ENCODE data around the gene VRK1. TPM values are rescaled to one million over a fixed set of nuclear protein-coding genes. Genes with fewer than 3 reads are reported as not detected.
A peak's percentile ranks its signal among the peaks of the same experiment; 100 is the strongest.

Gene VRK1
- total and polyA plus RNA-seq, 5 donors from 2014 or later = 30.1 to 53.1 (median 42.1) TPM

DNA sequence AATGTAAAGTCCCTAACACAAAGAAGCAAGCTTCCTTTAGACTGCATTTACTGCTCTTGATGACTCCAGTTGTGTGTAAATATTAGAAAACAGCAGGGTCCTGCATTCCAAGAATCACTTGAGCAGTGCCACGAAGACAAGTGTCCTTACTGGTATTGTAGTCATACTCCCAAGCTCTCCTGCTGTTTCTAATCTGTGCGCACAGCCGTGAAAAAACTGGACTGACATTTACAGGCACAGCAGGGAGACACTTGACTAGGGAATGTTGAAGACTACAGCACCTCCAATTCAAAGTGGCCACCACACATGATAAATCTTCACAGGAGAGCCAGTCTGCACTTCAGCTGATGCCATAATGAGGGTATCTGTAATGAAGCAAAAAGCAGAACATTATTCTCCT is 91.4 kb downstream of the VRK1 start:
- Mint-ChIP-seq H3K27me3 (no peaks in the 10 kb centered on the region), H3K9me3 (peaks cover 0 to 3% (median 0%) of the 10 kb centered on the region in 7 donors), H3K4me1 (peaks cover 0 to 11% (median 5%) of the 10 kb centered on the region in 4 donors), H3K36me3 (peaks cover 13% of the 10 kb centered on the region), H3K27ac (peak overlapping the region in 1 of 3 donors; percentile 32), H3K4me3 (no peak overlapping the region)
- ATAC-seq (ENCODE audit: low read depth in 2 of 2) = no peak
- DNase-seq = no peak
- H3K27ac ChIP-seq (ENCODE audit: insufficient read depth, low read length, poor library complexity, severe bottlenecking) = no peak overlapping the region
- no peaks in the 10 kb centered on the region for H3K27me3 ChIP-seq (ENCODE audit: control insufficient read depth, insufficient read depth, low read length)
- no peak overlapping the region for H3K4me3 ChIP-seq (ENCODE audit: low read depth, low read length)
- H3K36me3 ChIP-seq (ENCODE audit: control insufficient read depth, insufficient read depth, low read length) = no peaks in the 10 kb centered on the region
- no peaks in the 10 kb centered on the region for H3K4me1 ChIP-seq (ENCODE audit: control insufficient read depth, insufficient read depth, low read length, poor library complexity, severe bottlenecking)
- H3K9me3 ChIP-seq (ENCODE audit: control insufficient read depth in 2 of 2, low read length in 2 of 2) = no peaks in the 10 kb centered on the region

DNA sequence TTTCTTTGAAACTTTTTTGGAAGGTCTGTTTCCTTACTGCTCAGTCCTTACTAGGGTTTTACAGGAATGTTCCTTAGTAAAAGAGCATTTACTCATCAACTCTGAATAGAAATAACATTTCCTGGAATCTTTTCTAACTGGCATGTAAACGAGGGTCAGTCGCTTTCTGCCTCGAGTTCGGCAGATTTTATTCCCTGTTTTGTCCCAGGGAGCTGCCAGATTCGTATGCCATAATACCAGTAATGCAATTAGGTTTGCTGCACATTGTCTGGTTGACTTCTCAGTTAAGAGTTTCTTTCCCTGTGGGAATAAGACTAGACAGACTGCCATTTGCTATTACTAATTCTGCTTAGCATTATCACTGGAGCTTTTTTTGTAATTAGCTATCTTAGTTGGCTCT is 91.9 kb downstream of the VRK1 start:
- Mint-ChIP-seq H3K9me3 (peaks cover 0 to 2% (median 0%) of the 10 kb centered on the region in 7 donors), H3K27me3 (no peaks in the 10 kb centered on the region)

DNA sequence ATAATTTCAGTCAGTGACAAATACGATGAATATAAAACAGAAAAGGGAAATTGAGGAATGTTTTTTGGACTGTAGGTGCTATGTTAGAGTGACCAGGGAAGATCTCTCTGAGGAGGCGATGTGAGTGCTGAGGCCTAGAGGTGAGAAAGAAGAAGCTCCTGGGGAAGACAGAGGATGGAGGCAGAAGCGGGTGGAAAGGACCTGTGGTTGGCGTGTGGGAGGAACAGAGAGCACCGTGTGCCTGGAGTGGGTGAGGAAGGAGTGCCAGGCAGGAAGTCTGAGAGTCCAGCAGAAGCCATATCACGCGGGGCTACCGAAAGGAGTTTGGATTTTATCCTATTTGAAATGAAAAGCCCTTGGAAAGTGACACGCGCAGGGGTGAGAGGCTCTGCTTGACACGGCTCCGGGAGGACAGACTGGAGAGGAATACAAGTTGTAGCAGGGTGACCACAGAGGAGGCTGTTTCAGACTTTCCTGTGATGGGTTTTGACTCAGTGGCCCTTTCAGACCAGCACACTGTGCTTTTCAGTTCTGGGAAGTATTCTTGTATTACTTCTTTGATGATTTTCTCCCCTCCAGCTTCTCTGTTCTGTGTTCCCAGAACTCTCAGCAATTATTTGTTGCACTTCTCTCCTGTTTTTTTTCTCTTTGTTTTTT is 96.9 kb downstream of the VRK1 start:
- peaks cover 2 to 15% (median 5%) of the 10 kb centered on the region in 4 donors for H3K4me1 Mint-ChIP-seq

More for the DNA sequence above, 91.9 kb downstream of the VRK1 start:
- no peak overlapping the region for H3K4me3 Mint-ChIP-seq
- H3K4me3 ChIP-seq (ENCODE audit: low read depth, low read length) = no peak overlapping the region
- DNase-seq = no peak
- H3K27ac Mint-ChIP-seq = peak overlapping the region in 1 of 3 donors; percentile 32
- H3K27me3 ChIP-seq (ENCODE audit: control insufficient read depth, insufficient read depth, low read length) = no peaks in the 10 kb centered on the region
- ATAC-seq (ENCODE audit: low read depth in 2 of 2) = no peak
- peaks cover 2 to 15% (median 6%) of the 10 kb centered on the region in 4 donors for H3K4me1 Mint-ChIP-seq
- H3K9me3 ChIP-seq (ENCODE audit: control insufficient read depth in 2 of 2, low read length in 2 of 2) = no peaks in the 10 kb centered on the region
- no peaks in the 10 kb centered on the region for H3K36me3 ChIP-seq (ENCODE audit: control insufficient read depth, insufficient read depth, low read length)
- no peak overlapping the region for H3K27ac ChIP-seq (ENCODE audit: insufficient read depth, low read length, poor library complexity, severe bottlenecking)
- no peaks in the 10 kb centered on the region for H3K4me1 ChIP-seq (ENCODE audit: control insufficient read depth, insufficient read depth, low read length, poor library complexity, severe bottlenecking)
- H3K36me3 Mint-ChIP-seq = peaks cover 17% of the 10 kb centered on the region

DNA sequence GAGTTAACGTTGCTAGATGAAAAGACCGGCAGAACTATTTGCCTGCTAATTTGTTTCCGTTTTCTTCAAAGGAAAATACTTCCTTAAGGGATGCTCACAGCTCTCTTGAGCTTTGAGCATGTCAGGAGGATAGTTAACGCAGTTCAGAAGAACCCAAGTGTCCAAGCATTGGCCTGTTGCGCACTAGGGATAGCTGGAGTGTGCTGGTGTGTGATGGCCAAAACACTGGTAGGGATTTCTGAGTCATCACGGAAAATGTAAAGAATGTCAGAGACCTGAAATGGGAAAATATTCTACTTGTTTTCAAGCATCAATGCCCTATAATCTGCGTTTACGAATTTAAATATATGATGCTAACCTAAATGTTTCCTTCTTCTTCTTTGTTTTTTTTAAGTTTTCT is 97.8 kb downstream of the VRK1 start:
- no peak overlapping the region for H3K4me3 Mint-ChIP-seq
- no peak overlapping the region for H3K4me3 ChIP-seq (ENCODE audit: low read depth, low read length)
- H3K27ac Mint-ChIP-seq = no peak overlapping the region
- no peak for DNase-seq
- no peaks in the 10 kb centered on the region for H3K27me3 ChIP-seq (ENCODE audit: control insufficient read depth, insufficient read depth, low read length)
- H3K36me3 ChIP-seq (ENCODE audit: control insufficient read depth, insufficient read depth, low read length) = no peaks in the 10 kb centered on the region
- H3K4me1 Mint-ChIP-seq = peaks cover 2 to 15% (median 3%) of the 10 kb centered on the region in 4 donors
- no peaks in the 10 kb centered on the region for H3K9me3 ChIP-seq (ENCODE audit: control insufficient read depth in 2 of 2, low read length in 2 of 2)
- no peak overlapping the region for H3K27ac ChIP-seq (ENCODE audit: insufficient read depth, low read length, poor library complexity, severe bottlenecking)
- H3K36me3 Mint-ChIP-seq = peaks cover 33% of the 10 kb centered on the region
- H3K9me3 Mint-ChIP-seq = no peaks in the 10 kb centered on the region
- no peaks in the 10 kb centered on the region for H3K4me1 ChIP-seq (ENCODE audit: control insufficient read depth, insufficient read depth, low read length, poor library complexity, severe bottlenecking)
- no peaks in the 10 kb centered on the region for H3K27me3 Mint-ChIP-seq
- no peak for ATAC-seq (ENCODE audit: low read depth in 2 of 2)

More for the DNA sequence above, 96.9 kb downstream of the VRK1 start:
- H3K27ac Mint-ChIP-seq = peak overlapping the region in 1 of 3 donors; percentile 16
- H3K4me3 Mint-ChIP-seq = no peak overlapping the region
- Histone ChIP-seq H3K36me3 (ENCODE audit: control insufficient read depth, insufficient read depth, low read length) (no peaks in the 10 kb centered on the region), H3K27me3 (ENCODE audit: control insufficient read depth, insufficient read depth, low read length) (no peaks in the 10 kb centered on the region), H3K27ac (ENCODE audit: insufficient read depth, low read length, poor library complexity, severe bottlenecking) (no peak overlapping the region), H3K9me3 (ENCODE audit: control insufficient read depth in 2 of 2, low read length in 2 of 2) (no peaks in the 10 kb centered on the region), H3K4me3 (ENCODE audit: low read depth, low read length) (no peak overlapping the region), H3K4me1 (ENCODE audit: control insufficient read depth, insufficient read depth, low read length, poor library complexity, severe bottlenecking) (no peaks in the 10 kb centered on the region)
- H3K9me3 Mint-ChIP-seq = no peaks in the 10 kb centered on the region
- H3K27me3 Mint-ChIP-seq = no peaks in the 10 kb centered on the region
- peaks cover 33% of the 10 kb centered on the region for H3K36me3 Mint-ChIP-seq
- DNase-seq = no peak
- ATAC-seq (ENCODE audit: low read depth in 2 of 2) = no peak

DNA sequence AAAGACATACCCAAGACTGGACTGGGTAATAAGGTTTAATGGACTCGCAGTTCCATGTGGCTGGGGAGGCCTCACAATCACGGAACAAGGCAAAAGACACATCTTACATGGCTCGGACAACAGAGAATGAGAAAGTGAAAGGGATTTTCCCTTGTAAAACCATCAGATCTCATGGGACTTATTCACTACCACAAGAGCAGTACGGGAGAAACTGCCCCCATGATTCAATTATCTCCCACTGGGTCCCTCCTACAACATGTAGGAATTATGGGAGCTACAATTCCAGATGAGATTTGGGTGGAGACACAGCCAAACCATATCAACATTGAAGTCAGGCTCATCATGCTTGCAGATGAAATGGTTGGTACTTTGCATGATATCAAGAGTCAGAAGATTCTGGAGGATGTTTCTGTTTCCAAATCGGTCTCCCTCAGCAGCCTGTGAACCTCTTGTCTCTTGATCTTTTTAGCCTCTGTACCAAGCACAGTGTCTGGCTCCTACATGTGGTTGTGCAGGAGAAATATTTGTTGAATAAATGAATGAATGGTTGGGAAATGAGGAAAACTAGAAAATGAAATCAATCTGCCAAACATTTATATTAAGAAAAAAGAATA is 98.6 kb downstream of the VRK1 start:
- ATAC-seq (ENCODE audit: low read depth in 2 of 2) (no peak), DNase-seq (no peak)
- H3K27ac Mint-ChIP-seq = no peak overlapping the region
- H3K36me3 ChIP-seq (ENCODE audit: control insufficient read depth, insufficient read depth, low read length) = no peaks in the 10 kb centered on the region
- H3K4me1 Mint-ChIP-seq = peaks cover 0 to 10% (median 3%) of the 10 kb centered on the region in 4 donors
- no peaks in the 10 kb centered on the region for H3K9me3 ChIP-seq (ENCODE audit: control insufficient read depth in 2 of 2, low read length in 2 of 2)
- H3K36me3 Mint-ChIP-seq = peaks cover 33% of the 10 kb centered on the region
- H3K27ac ChIP-seq (ENCODE audit: insufficient read depth, low read length, poor library complexity, severe bottlenecking) = no peak overlapping the region
- no peak overlapping the region for H3K4me3 ChIP-seq (ENCODE audit: low read depth, low read length)
- H3K9me3 Mint-ChIP-seq = no peaks in the 10 kb centered on the region
- H3K27me3 Mint-ChIP-seq = no peaks in the 10 kb centered on the region
- H3K4me1 ChIP-seq (ENCODE audit: control insufficient read depth, insufficient read depth, low read length, poor library complexity, severe bottlenecking) = no peaks in the 10 kb centered on the region
- H3K4me3 Mint-ChIP-seq = no peak overlapping the region
- no peaks in the 10 kb centered on the region for H3K27me3 ChIP-seq (ENCODE audit: control insufficient read depth, insufficient read depth, low read length)

DNA sequence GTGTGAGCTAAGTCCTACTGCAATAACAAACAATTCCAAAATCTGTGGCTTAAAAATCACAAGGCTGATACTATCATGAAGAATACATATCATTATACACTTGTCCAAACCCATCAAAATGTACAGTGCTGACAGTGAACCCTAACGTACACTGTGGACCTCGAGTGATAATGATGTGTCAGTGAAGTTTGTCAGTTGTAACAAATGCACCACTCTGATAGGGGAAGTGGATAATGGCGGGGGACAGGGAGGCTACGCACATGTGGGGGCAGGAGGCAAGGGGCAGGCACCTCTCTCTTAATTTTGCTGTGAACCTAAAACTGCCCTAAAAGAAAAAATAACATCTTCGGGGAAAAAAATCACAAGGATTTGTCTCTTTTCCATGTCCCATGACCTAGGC is 100.0 kb downstream of the VRK1 start:
- no peaks in the 10 kb centered on the region for H3K9me3 ChIP-seq (ENCODE audit: control insufficient read depth in 2 of 2, low read length in 2 of 2)
- no peaks in the 10 kb centered on the region for H3K36me3 ChIP-seq (ENCODE audit: control insufficient read depth, insufficient read depth, low read length)
- H3K36me3 Mint-ChIP-seq = peaks cover 31% of the 10 kb centered on the region
- DNase-seq (no peak), ATAC-seq (ENCODE audit: low read depth in 2 of 2) (no peak)
- no peaks in the 10 kb centered on the region for H3K27me3 Mint-ChIP-seq
- H3K27me3 ChIP-seq (ENCODE audit: control insufficient read depth, insufficient read depth, low read length) = no peaks in the 10 kb centered on the region
- no peak overlapping the region for H3K4me3 ChIP-seq (ENCODE audit: low read depth, low read length)
- no peaks in the 10 kb centered on the region for H3K9me3 Mint-ChIP-seq
- no peak overlapping the region for H3K4me3 Mint-ChIP-seq
- no peaks in the 10 kb centered on the region for H3K4me1 ChIP-seq (ENCODE audit: control insufficient read depth, insufficient read depth, low read length, poor library complexity, severe bottlenecking)
- peak overlapping the region in 1 of 3 donors; percentile 27 for H3K27ac Mint-ChIP-seq
- no peak overlapping the region for H3K27ac ChIP-seq (ENCODE audit: insufficient read depth, low read length, poor library complexity, severe bottlenecking)
- H3K4me1 Mint-ChIP-seq = peaks cover 4 to 10% (median 4%) of the 10 kb centered on the region in 4 donors

DNA sequence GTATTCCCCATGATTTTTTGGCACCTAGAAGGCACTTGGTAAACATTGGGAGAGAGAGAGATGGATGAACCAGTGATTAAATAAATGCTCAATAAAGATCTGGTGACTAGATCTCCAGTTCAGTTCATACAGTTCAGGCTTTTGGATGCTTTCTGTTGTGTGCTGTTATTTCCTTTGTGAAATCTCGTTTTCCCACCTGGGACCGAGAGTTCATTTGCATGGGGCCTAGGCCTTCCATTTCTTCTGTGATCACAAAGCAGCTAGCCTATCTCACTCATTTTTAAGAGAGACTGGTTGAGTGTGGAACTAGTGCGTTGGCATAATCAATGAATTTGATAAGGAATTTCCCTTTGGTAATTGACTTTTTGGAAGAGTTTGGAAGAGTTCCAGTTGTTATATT is 104.0 kb downstream of the VRK1 start:
- Histone ChIP-seq H3K9me3 (ENCODE audit: control insufficient read depth in 2 of 2, low read length in 2 of 2) (no peaks in the 10 kb centered on the region), H3K36me3 (ENCODE audit: control insufficient read depth, insufficient read depth, low read length) (no peaks in the 10 kb centered on the region), H3K27me3 (ENCODE audit: control insufficient read depth, insufficient read depth, low read length) (no peaks in the 10 kb centered on the region), H3K27ac (ENCODE audit: insufficient read depth, low read length, poor library complexity, severe bottlenecking) (no peak overlapping the region), H3K4me3 (ENCODE audit: low read depth, low read length) (no peak overlapping the region), H3K4me1 (ENCODE audit: control insufficient read depth, insufficient read depth, low read length, poor library complexity, severe bottlenecking) (no peaks in the 10 kb centered on the region)
- Mint-ChIP-seq H3K9me3 (peaks cover 0 to 3% (median 0%) of the 10 kb centered on the region in 7 donors), H3K27me3 (no peaks in the 10 kb centered on the region), H3K27ac (peak overlapping the region in 1 of 3 donors; percentile 11), H3K36me3 (peaks cover 17% of the 10 kb centered on the region), H3K4me3 (no peak overlapping the region), H3K4me1 (peaks cover 0 to 16% (median 5%) of the 10 kb centered on the region in 4 donors)
- DNase-seq (no peak), ATAC-seq (ENCODE audit: low read depth in 2 of 2) (no peak)

DNA sequence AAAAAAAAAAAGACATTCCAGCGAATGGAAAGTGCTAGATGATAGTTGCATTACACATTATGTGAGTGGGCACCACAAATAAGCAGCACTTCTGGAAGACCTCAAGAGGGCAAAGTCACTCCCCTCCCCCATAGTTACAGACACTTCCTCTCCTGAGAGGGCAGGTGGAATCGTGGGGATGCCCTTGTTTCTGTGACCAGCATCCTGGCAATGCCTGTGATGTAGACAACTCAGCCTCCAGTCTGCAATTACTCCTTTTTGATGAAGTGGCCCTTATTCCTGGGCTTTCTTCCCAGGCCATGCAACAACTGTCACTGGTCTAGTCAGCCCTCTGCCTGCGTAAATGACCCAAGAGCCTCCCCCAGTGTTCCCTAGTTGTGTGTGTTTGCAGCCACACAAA is 104.8 kb downstream of the VRK1 start:
- Mint-ChIP-seq H3K36me3 (peaks cover 16% of the 10 kb centered on the region), H3K4me3 (no peak overlapping the region), H3K27ac (peak overlapping the region in 1 of 3 donors; percentile 47), H3K27me3 (no peaks in the 10 kb centered on the region), H3K9me3 (peaks cover 0 to 3% (median 0%) of the 10 kb centered on the region in 7 donors), H3K4me1 (peaks cover 0 to 16% (median 5%) of the 10 kb centered on the region in 4 donors)
- DNase-seq (no peak), ATAC-seq (ENCODE audit: low read depth in 2 of 2) (no peak)
- H3K27me3 ChIP-seq (ENCODE audit: control insufficient read depth, insufficient read depth, low read length) = no peaks in the 10 kb centered on the region
- H3K4me1 ChIP-seq (ENCODE audit: control insufficient read depth, insufficient read depth, low read length, poor library complexity, severe bottlenecking) = no peaks in the 10 kb centered on the region
- no peaks in the 10 kb centered on the region for H3K36me3 ChIP-seq (ENCODE audit: control insufficient read depth, insufficient read depth, low read length)
- H3K27ac ChIP-seq (ENCODE audit: insufficient read depth, low read length, poor library complexity, severe bottlenecking) = no peak overlapping the region
- no peaks in the 10 kb centered on the region for H3K9me3 ChIP-seq (ENCODE audit: control insufficient read depth in 2 of 2, low read length in 2 of 2)
- H3K4me3 ChIP-seq (ENCODE audit: low read depth, low read length) = no peak overlapping the region
